AG08396 (cell line): ENCODE results near the gene STAG3.
"Not testable (repeated sequence)": the region's sequence is repeated elsewhere in the genome, so short reads cannot be mapped to it uniquely, and the experiment has no call there.

Experiments
- DNase-seq: peaks from one replicate; pipeline ENCODE4 v3.0.0; 2012; ENCODE audit warnings: low spot score, mixed read lengths

The STAG3 gene, protein sequence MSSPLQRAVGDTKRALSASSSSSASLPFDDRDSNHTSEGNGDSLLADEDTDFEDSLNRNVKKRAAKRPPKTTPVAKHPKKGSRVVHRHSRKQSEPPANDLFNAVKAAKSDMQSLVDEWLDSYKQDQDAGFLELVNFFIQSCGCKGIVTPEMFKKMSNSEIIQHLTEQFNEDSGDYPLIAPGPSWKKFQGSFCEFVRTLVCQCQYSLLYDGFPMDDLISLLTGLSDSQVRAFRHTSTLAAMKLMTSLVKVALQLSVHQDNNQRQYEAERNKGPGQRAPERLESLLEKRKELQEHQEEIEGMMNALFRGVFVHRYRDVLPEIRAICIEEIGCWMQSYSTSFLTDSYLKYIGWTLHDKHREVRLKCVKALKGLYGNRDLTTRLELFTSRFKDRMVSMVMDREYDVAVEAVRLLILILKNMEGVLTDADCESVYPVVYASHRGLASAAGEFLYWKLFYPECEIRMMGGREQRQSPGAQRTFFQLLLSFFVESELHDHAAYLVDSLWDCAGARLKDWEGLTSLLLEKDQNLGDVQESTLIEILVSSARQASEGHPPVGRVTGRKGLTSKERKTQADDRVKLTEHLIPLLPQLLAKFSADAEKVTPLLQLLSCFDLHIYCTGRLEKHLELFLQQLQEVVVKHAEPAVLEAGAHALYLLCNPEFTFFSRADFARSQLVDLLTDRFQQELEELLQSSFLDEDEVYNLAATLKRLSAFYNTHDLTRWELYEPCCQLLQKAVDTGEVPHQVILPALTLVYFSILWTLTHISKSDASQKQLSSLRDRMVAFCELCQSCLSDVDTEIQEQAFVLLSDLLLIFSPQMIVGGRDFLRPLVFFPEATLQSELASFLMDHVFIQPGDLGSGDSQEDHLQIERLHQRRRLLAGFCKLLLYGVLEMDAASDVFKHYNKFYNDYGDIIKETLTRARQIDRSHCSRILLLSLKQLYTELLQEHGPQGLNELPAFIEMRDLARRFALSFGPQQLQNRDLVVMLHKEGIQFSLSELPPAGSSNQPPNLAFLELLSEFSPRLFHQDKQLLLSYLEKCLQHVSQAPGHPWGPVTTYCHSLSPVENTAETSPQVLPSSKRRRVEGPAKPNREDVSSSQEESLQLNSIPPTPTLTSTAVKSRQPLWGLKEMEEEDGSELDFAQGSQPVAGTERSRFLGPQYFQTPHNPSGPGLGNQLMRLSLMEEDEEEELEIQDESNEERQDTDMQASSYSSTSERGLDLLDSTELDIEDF

DNA sequence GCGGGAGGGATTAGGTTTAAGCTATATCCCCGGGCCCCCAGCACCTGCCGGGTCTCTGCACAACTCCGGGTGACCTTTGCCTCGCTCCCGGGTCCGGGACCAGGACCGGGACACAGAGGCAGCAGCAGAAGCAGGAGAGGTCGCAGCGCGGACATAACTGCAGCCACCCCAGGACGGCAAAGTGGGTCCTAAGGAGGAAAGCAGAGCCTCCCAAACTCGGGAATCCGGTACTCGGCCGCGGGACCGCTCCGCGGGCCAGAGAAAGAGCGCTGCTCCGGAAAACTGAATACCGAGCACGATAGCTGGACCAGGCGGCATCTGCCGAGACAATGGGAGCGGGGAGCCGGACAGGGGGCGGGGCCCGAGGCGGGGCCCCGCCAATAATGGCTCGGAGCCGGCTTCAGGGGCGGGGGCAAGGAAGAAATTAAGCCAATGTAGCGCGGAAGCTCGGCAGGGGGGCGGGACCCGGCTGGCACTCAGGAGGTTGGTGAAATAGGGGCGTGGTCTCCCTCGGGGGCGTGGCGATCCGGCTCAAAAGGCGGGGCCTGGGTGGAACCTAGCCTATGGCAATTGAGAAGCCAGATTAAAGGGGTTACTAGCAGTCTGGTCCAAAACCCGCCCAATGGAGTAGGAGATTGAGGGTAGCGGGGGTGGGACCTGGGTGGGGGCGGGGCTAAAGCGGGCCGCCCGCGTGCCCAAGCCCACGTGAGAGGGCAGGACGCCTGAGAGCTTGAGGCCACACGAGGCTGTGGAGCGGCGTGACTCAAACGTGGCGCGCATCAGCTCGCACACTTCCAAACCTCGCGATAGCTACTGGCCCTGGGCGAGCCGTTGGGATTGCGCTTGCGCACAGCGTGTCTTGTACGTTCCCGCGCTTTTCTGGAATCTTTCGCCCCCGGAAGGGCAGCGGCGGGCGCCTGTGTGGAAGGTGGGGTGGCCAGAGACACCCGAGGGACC, at the start of gene STAG3, which contains the start of gene GPC2:
Gene STAG3, plus strand, starts transcription at position 874 of the 957 bp plus-strand sequence. CDS start 2,639 bp downstream, outside the sequence.
Gene GPC2, minus strand, starts transcription at position 337 of the 957 bp plus-strand sequence. Its CDS starts 182 bp downstream, at position 155.
- DNase-seq: peak; percentile 96

DNA sequence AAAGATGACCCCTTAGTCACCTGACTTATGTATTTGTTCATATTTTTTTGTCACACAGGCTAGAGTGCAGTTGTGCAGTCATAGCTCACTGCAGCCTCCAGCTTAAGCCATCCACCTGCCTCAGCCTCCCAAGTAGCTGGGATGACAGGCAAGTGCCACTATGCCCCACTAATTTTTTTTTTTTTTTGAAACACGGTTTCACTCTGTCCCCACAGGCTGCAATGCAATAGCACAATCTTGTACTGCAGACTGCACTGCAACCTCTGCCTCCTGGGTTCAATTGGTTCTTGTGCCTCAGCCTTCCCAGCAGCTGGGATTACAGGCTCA, 49.1 kb upstream of the STAG3 start:
- no peak for DNase-seq

DNA sequence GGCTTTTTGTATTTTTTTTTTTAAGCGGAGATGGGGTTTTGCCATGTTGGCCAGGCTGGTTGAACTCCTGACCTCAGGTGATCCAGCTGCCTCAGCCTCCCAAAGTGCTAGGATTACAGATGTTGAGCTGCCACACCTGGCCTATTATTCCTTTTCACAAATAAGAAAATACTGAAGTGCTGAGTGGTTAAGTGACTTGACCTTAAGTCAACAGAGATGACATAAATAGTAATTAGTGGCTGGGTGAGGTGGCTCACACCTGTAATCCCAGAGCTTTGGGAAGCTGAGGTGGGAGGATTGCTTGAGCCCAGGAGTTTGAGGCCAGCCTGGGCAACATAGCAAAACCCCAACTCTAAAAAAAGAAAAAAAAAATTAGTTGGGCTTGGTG, 47.5 kb upstream of the STAG3 start:
- DNase-seq: not testable (repeated sequence)

DNA sequence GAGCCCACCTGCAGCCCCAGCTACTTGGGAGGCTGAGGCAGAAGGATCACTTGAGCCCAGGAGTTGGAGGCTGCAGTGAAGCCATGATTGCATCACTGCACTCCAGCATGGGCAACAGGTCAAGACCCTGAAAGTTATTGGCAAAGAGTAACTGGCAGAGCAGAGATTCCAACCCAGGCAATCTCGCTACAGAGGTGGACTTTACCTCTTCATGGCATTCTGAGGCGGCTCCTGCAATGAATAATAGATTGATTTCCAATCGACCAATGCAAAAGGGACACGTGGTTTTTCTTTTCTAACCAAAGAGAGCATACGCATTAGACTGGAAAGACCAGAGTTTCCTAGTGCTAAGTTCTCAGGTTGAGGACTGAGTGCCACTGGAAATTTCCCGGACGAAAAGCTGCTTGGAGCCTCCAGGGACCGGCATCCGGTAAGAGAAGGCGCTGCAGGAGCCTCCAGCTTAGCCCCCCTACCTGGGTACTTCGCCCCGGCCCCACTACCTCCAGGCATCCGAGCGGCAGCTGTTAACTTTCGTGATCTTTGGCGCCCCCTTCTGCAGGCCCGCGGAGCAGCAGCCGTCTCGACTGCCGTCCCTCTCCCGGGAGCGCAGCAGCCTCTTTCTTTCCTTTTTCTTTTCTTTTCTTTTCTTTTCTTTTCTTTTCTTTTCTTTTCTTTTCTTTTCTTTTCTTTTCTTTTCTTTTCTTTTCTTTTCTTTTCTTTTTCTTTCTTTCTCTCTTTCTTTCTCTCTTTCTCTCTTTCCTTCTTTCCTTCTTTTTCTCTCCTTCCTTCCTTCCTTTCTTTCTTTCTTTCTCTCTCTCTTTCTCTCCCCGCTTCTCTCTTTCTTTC, 46.9 kb upstream of the STAG3 start:
- DNase-seq: peak; percentile 76

DNA sequence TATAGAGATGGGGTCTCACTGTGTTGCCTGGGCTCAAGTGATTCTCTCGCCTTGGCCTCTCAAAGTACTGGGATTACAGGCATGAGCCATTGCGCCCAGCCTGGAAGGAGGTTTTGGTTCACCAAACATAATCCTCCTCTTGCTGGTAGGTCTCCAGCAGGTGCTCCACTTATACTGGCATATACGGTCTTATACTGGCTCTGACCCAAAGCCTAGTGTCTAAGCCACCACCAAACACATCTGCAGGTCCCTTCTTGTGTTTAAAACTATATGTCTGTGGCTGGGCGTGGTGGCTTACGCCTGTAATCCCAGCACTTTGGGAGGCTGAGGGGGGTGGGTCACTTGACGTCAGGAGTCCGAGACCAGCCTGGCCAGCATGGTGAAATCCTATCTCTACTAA, 45.6 kb upstream of the STAG3 start:
- no peak for DNase-seq

DNA sequence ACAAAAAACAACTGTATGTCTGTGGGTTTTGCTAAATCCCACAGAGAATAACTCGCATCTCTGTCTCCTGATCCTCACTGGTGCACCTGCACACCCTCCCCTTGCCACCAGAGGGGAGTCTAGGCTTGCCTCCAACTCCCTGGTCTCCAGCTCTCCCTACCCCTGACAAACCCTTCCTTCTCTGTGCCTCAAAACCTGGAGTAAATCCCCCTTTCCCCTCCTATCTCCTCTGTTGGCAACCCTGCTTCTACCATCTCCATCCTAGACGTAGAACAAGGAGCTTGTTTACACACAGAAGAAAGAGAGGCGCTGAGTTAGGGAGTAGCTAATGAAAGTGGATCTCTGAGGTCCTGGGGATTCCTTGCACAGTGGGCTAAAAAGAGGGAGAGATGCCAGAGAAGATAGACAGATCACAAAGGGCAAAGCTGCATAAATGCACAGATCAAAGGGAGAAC, 45.0 kb upstream of the STAG3 start:
- DNase-seq: peak; percentile 71

DNA sequence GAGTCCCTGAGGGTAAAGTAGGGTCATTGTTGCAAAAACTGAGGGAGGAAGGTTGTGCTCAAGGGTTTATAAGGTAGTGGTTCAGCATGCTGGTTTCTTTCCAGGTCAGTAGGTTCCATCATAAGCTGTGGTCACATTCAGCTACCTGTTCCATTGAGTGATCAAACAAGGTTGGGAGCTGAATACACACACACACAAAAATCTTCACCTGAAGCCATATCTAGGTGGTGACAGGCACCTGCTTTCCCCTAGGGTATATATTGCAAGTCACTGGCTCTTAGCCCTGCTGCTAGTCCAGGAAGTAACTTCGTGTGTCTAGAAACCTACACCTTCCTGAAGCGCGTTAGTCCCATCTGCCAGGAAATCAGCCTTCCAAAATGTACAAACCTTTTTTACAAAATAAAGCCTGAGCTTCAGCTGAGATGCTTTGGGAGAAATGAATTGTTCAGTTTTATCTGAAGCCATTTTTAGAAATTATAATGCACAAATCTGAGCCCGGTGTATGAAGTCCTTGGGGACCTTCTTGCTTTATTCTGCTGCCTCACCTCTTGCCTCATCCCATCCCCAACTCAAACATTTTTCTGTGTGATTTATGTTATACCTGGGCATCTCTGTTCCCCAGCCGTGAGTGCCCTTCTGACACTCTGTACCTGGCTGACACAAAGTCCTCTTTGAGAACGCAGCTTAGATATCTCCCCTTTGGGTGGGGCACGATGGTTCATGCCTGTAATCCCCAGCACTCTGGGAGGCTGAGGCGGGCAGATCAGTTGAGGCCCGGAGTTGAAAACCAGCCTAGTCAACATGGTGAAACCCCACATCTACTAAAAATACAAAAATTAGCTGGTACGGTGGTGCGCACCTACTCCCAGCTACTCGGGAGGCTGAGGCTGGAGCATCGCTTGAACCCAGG, 39.6 kb upstream of the STAG3 start:
- no peak for DNase-seq

DNA sequence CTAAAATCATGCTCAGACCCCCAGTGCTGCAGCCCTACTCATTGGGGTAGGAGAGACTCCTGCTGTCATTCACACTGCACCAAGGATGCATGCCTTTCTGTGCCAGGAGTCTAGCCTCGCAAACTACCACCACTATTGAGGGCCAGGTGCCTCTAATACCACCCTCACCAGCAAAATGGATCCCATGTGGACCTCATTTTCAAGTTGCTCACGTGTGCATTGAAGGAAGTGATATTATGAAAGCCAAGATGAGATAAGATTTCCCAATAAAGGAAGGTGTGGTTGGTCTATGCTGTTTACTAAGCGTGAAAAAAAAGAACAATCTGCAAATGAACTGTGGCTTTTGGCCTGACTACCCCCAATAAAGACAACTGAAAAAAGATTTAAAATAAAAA, 36.2 kb upstream of the STAG3 start:
- DNase-seq: no peak

DNA sequence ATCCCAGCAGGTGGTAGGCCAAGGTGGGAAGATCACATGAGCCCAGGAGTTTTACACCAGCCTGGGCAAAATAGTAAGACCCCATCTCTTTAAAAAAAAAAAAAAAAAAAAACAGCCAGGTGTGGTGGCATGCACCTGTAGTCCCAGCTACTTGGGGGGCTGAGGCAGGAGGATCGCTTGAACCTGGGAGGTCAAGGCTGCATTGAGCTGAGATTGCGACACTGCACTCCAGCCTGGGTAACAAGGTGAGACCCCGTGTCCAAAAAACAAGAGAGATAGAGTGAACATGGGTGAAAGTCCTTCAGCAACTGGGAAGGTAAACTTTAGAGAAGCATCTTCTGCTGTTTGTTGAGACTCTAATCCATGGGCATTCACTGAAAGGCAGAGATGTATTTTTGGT, 35.3 kb upstream of the STAG3 start:
- no peak for DNase-seq

DNA sequence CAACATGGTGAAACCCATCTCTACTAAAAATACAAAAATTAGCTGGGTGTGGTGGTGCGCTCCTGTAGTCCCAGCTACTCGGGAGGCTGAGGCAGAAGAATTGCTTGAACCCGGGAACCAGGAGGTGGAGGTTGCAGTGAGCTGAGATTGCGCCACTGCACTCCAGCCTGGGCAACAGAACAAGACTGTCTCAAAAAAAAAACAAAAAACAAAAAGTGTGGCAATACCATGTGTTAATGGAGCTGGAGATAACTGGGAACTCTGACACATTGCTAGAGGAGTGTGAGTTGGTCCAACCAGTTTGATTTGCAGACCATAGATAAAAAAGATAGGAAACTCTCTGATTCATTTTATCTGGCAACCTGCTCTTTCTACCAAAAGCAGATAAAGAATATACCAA, 31.4 kb upstream of the STAG3 start:
- DNase-seq: not testable (repeated sequence)

DNA sequence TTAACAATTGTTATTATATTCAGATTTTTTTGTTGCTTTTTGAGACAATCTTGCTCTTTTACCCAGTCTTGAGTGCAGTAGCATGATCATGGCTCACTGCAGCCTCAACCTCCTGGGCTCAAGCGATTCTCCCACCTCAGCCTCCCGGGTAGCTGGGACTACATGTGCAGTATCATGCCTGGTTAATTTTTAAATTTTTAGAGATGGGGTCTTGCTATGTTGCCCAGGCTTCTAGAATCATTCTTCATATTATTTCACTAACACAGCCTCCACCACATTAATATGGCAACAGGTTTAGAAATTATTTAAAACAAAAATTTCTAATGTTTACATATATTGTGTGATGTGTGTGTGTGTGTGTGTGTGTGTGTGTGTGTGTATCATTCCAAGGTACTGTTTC, 30.4 kb upstream of the STAG3 start:
- no peak for DNase-seq

DNA sequence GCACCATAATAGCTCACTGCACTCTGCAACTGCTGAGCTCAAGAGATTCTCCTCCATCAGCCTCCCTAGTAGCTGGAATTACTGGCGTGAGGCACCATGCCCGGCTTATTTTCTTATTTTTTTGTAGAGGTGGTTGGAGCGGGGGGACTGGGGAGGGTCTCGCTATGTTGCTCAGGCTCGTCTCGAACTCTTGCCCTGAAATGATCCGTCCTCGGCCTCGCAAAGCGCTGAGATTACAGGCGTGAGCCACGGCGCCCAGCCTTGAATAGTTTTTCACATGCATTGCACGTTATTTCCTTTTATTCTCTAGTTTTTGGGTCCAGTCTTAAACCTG, 29.5 kb upstream of the STAG3 start:
- DNase-seq: no peak

DNA sequence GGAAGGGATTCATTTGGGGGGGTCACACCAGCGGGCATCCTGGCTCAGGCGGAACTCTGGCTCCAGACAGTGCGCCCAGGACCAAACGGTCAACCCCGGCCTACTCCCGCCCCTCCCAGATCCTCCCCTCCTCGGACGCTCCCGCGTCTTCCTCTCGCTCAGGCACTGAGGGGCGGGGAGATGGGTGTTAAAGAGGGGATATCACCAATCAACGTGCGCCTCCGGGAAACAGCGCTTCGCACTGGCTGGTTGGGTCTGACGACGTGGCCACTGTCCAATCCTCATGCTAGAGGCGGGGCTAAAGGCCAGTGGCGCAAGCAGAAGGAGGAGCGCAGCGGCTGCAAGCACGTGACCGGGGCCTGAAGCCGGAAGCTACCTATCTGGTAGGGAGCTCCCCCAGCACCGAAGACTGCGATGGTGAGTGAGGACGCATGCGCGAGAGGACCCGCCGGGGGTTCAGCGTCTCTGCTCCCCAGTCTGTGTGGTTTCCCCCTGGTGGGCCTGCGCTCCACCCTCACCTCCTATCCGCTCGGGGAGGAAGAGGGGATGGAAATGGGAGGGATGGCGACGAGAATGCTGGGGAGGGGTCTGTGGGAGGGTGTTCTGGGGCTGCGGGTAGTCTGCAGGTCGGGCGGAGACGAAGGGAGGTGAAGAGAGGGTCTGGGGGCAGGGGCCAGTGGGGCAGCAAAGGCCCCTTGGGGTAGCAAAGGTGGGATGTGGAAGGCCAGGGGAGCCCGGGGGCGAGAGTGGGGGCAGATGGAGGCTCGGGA, 29.0 kb upstream of the STAG3 start, which contains the start of gene LAMTOR4:
Gene LAMTOR4, plus strand, starts transcription at position 360 of the 770 bp plus-strand sequence. Its CDS starts 55 bp downstream, at position 415.
- peak; percentile 97 for DNase-seq

DNA sequence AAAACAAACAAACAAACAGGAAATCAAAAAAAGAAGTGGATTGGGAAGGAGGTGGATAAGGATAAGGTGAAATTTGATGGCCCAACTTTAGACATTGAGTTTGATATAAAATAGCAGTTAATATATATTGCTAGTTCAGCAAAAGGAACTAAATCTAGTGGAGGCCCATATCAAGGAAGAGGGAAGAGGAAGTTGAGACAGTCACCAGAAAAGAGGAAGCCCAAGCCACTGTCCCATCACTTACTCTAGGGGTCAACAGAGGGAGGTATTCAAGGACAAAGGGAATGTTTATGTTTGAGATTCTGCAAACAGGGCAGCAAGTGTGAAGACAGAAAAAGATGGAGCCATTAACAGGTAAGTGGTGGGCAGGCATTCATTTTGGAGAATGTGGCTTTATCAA, 25.3 kb upstream of the STAG3 start:
- DNase-seq: no peak

DNA sequence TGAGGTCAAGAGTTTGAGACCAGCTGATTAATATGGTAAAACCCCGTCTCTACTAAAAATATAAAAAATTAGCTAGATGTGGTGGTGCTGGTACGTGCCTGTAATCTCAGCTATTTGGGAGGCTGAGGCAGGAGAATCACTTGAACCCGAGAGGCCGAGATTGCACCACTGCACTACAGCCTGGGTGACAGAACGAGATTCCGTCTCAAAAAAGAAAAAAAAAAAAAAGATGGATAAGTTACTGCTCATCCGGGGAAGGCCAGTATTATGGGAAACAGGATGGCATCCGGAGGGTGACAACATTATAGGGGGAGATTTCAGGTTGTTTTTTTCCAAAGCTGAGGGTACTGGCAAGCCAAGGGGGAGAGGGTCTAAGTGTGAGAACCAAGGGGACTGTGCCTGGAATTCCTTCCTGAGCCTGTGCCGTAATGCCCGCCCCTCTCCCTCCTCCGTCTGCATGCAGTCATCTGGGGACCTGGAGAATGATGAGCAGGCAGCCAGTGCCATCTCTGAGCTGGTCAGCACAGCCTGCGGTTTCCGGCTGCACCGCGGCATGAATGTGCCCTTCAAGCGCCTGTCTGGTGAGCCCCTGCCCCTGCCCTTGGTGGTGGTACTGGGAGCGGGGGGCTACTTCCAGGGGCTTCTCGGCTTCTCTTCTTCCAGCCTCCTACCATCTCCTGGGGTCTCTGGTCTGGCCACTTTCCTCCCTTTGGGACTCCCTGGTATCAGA, 24.6 kb upstream of the STAG3 start:
- DNase-seq: no peak

DNA sequence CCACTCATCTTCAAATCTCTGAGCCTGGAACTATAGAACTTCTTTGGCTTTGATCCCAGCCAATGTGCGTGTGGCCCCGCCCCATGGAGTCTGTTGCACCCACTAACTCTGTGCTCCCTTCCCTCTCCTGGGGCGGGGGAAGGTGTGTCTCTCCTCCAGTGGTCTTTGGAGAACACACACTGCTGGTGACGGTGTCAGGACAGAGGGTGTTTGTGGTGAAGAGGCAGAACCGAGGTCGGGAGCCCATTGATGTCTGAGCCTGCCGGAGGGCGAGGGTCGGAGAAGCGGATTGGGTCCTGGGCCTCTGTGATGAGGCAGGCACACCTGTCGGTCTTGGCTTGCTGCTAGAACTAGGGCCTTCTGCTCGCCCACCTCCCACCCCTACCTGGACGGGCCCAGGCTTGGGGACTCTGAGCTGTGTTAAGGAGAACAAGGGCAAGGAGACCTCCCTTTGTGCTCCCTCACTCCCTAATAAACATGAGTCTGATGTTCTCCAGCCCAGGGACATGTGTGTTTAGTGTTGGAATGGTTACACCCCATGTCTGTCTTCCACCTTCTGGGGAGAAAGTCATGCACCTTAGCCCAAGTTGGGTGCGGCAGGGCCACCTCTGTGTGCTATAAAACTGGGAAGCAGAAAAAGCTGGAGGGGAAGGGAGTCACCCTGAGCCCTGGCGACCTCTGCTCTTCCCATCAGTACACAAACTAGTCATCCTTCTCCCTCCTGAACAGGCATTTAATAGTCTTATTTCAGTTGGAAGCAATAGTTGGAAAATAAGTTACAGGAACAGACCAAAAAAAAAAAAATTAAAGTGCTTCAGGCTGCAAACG, 23.8 kb upstream of the STAG3 start:
- no peak for DNase-seq
